SK-N-SH (cell line): ENCODE data around the gene ERLIN1. TPM values are rescaled to one million over a fixed set of nuclear protein-coding genes. Genes with fewer than 3 reads are reported as not detected.

Source experiments
- CTCF ChIA-PET: fragments of 300-600, 350-600 bp; formaldehyde crosslinking; extraction: SDS; loops from one replicate; lab custom pipeline; 2021; lab: Yijun Ruan, JAX
- POLR2A ChIA-PET: fragments of 350-600 bp; sonication (Branson Sonifier 250); formaldehyde crosslinking; extraction: SDS; loops from one replicate; lab custom pipeline; 2020; ENCODE audit warnings: antibody characterized with exemption, inconsistent platforms; lab: Yijun Ruan, JAX
- DNase-seq: peaks from one replicate; pipeline ENCODE4 v3.0.0; 2012
- H2AFZ ChIP-seq: fragments of 200-600 bp; sonication (generic); 2 replicates; pipeline ENCODE4 v1.8.1; 2016; ENCODE audit warnings: antibody characterized with exemption, mild to moderate bottlenecking, low read depth
- H3F3A ChIP-seq: fragments of 200-600 bp; sonication (generic); replicated peaks from 2 replicates; pipeline ENCODE3; 2016; ENCODE audit warnings: antibody characterized with exemption, mild to moderate bottlenecking; ENCODE audit not compliant: insufficient read depth
- H3K27ac ChIP-seq, 2 experiments: fragments of 200-500 bp in 1 of 2; fragments of 200-600 bp in 1 of 2; sonication (Bioruptor generic) in 1 of 2; sonication (generic), shearing (Covaris generic) in 1 of 2; 2 replicates each; pipeline versions ENCODE4 v1.5.1 to v1.6.1; 2014 to 2016; ENCODE audit warnings: low read depth in 2 of 2, inconsistent platforms in 1 of 2, low read length in 1 of 2, mild to moderate bottlenecking in 1 of 2, mixed read lengths in 1 of 2
- H3K27me3 ChIP-seq: fragments of 200-600 bp; sonication (generic), shearing (Covaris generic); 2 replicates; pipeline ENCODE4 v1.6.1; 2016; ENCODE audit warnings: mixed run types; ENCODE audit not compliant: insufficient read depth
- H3K36me3 ChIP-seq, 2 experiments: fragments of 200-500 bp in 1 of 2; fragments of 200-600 bp in 1 of 2; sonication (Bioruptor generic) in 1 of 2; sonication (generic) in 1 of 2; replicated peaks in 1 of 2; 2 replicates each; pipeline versions ENCODE3 to v1.5.1; 2014 to 2016; ENCODE audit warnings: low read length in 1 of 2, mild to moderate bottlenecking in 1 of 2; ENCODE audit not compliant: insufficient read depth in 2 of 2, control insufficient read depth in 1 of 2
- H3K4me1 ChIP-seq, 2 experiments: fragments of 200-500 bp in 1 of 2; fragments of 200-600 bp in 1 of 2; sonication (Bioruptor generic) in 1 of 2; sonication (generic), shearing (Covaris generic) in 1 of 2; 2 replicates each; pipeline versions ENCODE4 v1.5.1 to v1.6.1; 2014 to 2016; ENCODE audit warnings: low read depth in 1 of 2, low read length in 1 of 2, mixed run types in 1 of 2; ENCODE audit not compliant: insufficient read depth in 2 of 2, control insufficient read depth in 1 of 2
- H3K4me2 ChIP-seq: fragments of 200-600 bp; sonication (generic), shearing (Covaris generic); 2 replicates; pipeline ENCODE4 v1.6.1; 2017; ENCODE audit warnings: mixed run types
- H3K4me3 ChIP-seq, 2 experiments: fragments of 200-500 bp in 1 of 2; fragments of 200-600 bp in 1 of 2; sonication (Bioruptor generic) in 1 of 2; sonication (generic), shearing (Covaris generic) in 1 of 2; 2 replicates each; pipeline versions ENCODE4 v1.5.1 to v1.8.1; 2014 to 2016; ENCODE audit warnings: low read depth in 2 of 2, inconsistent platforms in 1 of 2, low read length in 1 of 2, mild to moderate bottlenecking in 1 of 2, mixed read lengths in 1 of 2, moderate library complexity in 1 of 2
- H3K79me2 ChIP-seq: fragments of 200-600 bp; sonication (generic); 2 replicates; pipeline ENCODE4 v1.8.1; 2017; ENCODE audit warnings: mild to moderate bottlenecking; ENCODE audit not compliant: insufficient read depth
- H3K9ac ChIP-seq: fragments of 200-600 bp; sonication (generic); 2 replicates; pipeline ENCODE4 v1.6.1; 2017; ENCODE audit warnings: mixed run types
- H3K9me2 ChIP-seq: fragments of 200-600 bp; sonication (generic); 2 replicates; pipeline ENCODE4 v1.6.1; 2017; ENCODE audit warnings: mixed run types
- H3K9me3 ChIP-seq: fragments of 200-600 bp; sonication (generic); 2 replicates; pipeline ENCODE4 v1.6.1; 2017; ENCODE audit warnings: mixed run types, mild to moderate bottlenecking, moderate library complexity
- H4K20me1 ChIP-seq: fragments of 200-600 bp; sonication (generic); 2 replicates; pipeline ENCODE4 v1.6.1; 2017; ENCODE audit warnings: mild to moderate bottlenecking, mixed run types; ENCODE audit not compliant: insufficient read depth
- CHD2 ChIP-seq: fragments of 150-350 bp; IDR thresholded peaks from 2 replicates; pipeline ENCODE4 v1.6.1; 2018; ENCODE audit warnings: low read length; ENCODE audit not compliant: partially characterized antibody
- EZH2phosphoT487 ChIP-seq: fragments of 200-600 bp; sonication (generic); IDR thresholded peaks from 2 replicates; pipeline ENCODE4 v1.6.1; 2017; ENCODE audit warnings: low read depth, mixed run types, mild to moderate bottlenecking, antibody characterized with exemption, moderate library complexity, borderline replicate concordance
- FOXJ3 ChIP-seq: sonication (generic); formaldehyde crosslinking; IDR thresholded peaks from 2 replicates; pipeline ENCODE4 v1.5.1; 2020; ENCODE audit warnings: mild to moderate bottlenecking, missing genetic modification reagents
- FOXM1 ChIP-seq: IDR thresholded peaks from 2 replicates; pipeline ENCODE4 v1.4.0; 2012; ENCODE audit warnings: low read depth, mild to moderate bottlenecking
- GABPA ChIP-seq: IDR thresholded peaks from 2 replicates; pipeline ENCODE4 v1.4.0; 2012; ENCODE audit warnings: low read depth, mild to moderate bottlenecking
- GATA2 ChIP-seq: sonication (generic); formaldehyde crosslinking; IDR thresholded peaks from 2 replicates; pipeline ENCODE4 v1.5.0; 2020; ENCODE audit warnings: mild to moderate bottlenecking, missing genetic modification reagents
- JUND ChIP-seq: IDR thresholded peaks from 2 replicates; pipeline ENCODE4 v1.4.0; 2012
- MXI1 ChIP-seq: IDR thresholded peaks from 2 replicates; pipeline ENCODE4 v1.6.1; 2012; ENCODE audit warnings: mild to moderate bottlenecking, low read depth, low read length, improper control_type of control experiment
- NRF1 ChIP-seq: IDR thresholded peaks from 2 replicates; pipeline ENCODE4 v1.6.1; 2012; ENCODE audit warnings: low read depth, mild to moderate bottlenecking, low read length
- RAD21 ChIP-seq: IDR thresholded peaks from 2 replicates; pipeline ENCODE4 v1.6.1; 2012; ENCODE audit warnings: mild to moderate bottlenecking, low read length
- RFX5 ChIP-seq: IDR thresholded peaks from 2 replicates; pipeline ENCODE4 v1.6.1; 2012; ENCODE audit warnings: mild to moderate bottlenecking, improper control_type of control experiment, low read length
- SMC3 ChIP-seq: IDR thresholded peaks from 2 replicates; pipeline ENCODE4 v1.6.1; 2012; ENCODE audit warnings: low read depth, low read length, improper control_type of control experiment
- TCF12 ChIP-seq: IDR thresholded peaks from 2 replicates; pipeline ENCODE4 v1.4.0; 2012
- WGBS: methylation state at CpG from one replicate; pipeline ENCODE4 v1.1.6; 2017; ENCODE audit warnings: low lambda C conversion rate; 5-methylcytosine and 5-hydroxymethylcytosine counted together
- polyA plus RNA-seq, 3 experiments: library from polyadenylated mRNA; depleted of rRNA; stranded (reverse); fragments of >200 nt; gene quantifications; 2 replicates each; pipeline ENCODE4 v1.2.3, GENCODE V29; 2012
- TF ChIP-seq, protein P1 (sequence below): IDR thresholded peaks from 2 replicates; pipeline ENCODE4 v1.4.0; 2012; ENCODE audit warnings: low read depth
- TF ChIP-seq, protein P2 (sequence below): fragments of 150-350 bp; IDR thresholded peaks from 2 replicates; pipeline ENCODE4 v1.6.1; 2017; ENCODE audit warnings: antibody characterized with exemption, low read length, low read depth, borderline replicate concordance
- TF ChIP-seq, protein P3 (sequence below): fragments of 150-350 bp; IDR thresholded peaks from 2 replicates; pipeline ENCODE4 v1.6.1; 2016; ENCODE audit warnings: mild to moderate bottlenecking, low read depth, low read length
- TF ChIP-seq, protein P4 (sequence below): IDR thresholded peaks from 2 replicates; pipeline ENCODE4; 2012
- TF ChIP-seq, protein P5 (sequence below): fragments of 200-600 bp; sonication (generic); IDR thresholded peaks from 2 replicates; pipeline ENCODE4 v1.6.1; 2017; ENCODE audit warnings: antibody characterized with exemption, mild to moderate bottlenecking, moderate library complexity

The ERLIN1 gene
- polyA plus RNA-seq, 1 of the 3 experiments (the other 2 are of a cell fraction) = 43.8 TPM

GRCh38 chr10:100135486-100135885 lies 50.3 kb downstream of the ERLIN1 start:
- CTCF ChIA-PET = interaction anchor here (0.9 kb wide), 1 partner anchor 275 kb away, joined by 3 read pairs; no protein-coding TSS in a partner anchor
- H3K4me2 ChIP-seq = no peak overlapping the region
- no peak overlapping the region for H3K9ac ChIP-seq
- H3K9me2 ChIP-seq = no peaks in the 10 kb centered on the region
- H3K36me3 ChIP-seq = no peaks in the 10 kb centered on the region
- POLR2A ChIA-PET = no interaction called here
- TF ChIP-seq SMC3 (no peak), MXI1 (no peak), EZH2phosphoT487 (no peak)
- TF ChIP-seq, all 33 proteins: peak for 0
- H3K9me3 ChIP-seq = no peaks in the 10 kb centered on the region
- no peaks in the 10 kb centered on the region for H3K79me2 ChIP-seq
- DNase-seq = no peak
- no peak overlapping the region for H3K27ac ChIP-seq
- H3K4me1 ChIP-seq = peaks cover 0 to 7% of the 10 kb centered on the region in 2 experiments; a peak in 2 of 4 replicates
- H4K20me1 ChIP-seq = no peaks in the 10 kb centered on the region
- no peak overlapping the region for H2AFZ ChIP-seq
- no peak overlapping the region for H3K4me3 ChIP-seq
- H3K27me3 ChIP-seq = no peaks in the 10 kb centered on the region; the same call in 1 of the 2 replicates
- no peaks in the 10 kb centered on the region for H3F3A ChIP-seq

- H4K20me1 ChIP-seq = no peaks in the 10 kb centered on the region
- H3K27ac ChIP-seq = no peak overlapping the region
- no peak overlapping the region for H3K4me2 ChIP-seq
- TF ChIP-seq FOXJ3 (CRISPR knock-in tag) = no peak
- no peak for DNase-seq
- no peaks in the 10 kb centered on the region; the same call in 1 of the 2 replicates for H3K27me3 ChIP-seq
- H2AFZ ChIP-seq = no peak overlapping the region
- H3K4me3 ChIP-seq = no peak overlapping the region
- WGBS = 92% methylated on average over 1 of the region's 1 CpG
- H3K79me2 ChIP-seq = no peaks in the 10 kb centered on the region
- H3K4me1 ChIP-seq = no peaks in the 10 kb centered on the region
- CTCF ChIA-PET = interaction anchor here (1.1 kb wide), 1 partner anchor 88 kb away, joined by 3 read pairs; no protein-coding TSS in a partner anchor
- H3K9ac ChIP-seq = no peak overlapping the region
- POLR2A ChIA-PET = no interaction called here
- H3K9me3 ChIP-seq = no peaks in the 10 kb centered on the region
- no peaks in the 10 kb centered on the region for H3K36me3 ChIP-seq
- H3K9me2 ChIP-seq = no peaks in the 10 kb centered on the region
- H3F3A ChIP-seq = no peaks in the 10 kb centered on the region
Measured at GRCh38 chr10:100133801-100134200, 52.0 kb downstream of the ERLIN1 start.

- no peaks in the 10 kb centered on the region for H3K9me3 ChIP-seq
- no peaks in the 10 kb centered on the region for H3K9me2 ChIP-seq
- H3F3A ChIP-seq = no peaks in the 10 kb centered on the region
- H3K9ac ChIP-seq = no peak overlapping the region
- no peaks in the 10 kb centered on the region for H3K36me3 ChIP-seq
- H3K4me2 ChIP-seq = no peak overlapping the region
- H3K27me3 ChIP-seq = no peaks in the 10 kb centered on the region; the same call in 1 of the 2 replicates
- H3K4me3 ChIP-seq = no peak overlapping the region
- 47% methylated on average over 2 of the region's 2 CpGs for WGBS
- H3K27ac ChIP-seq = no peak overlapping the region
- POLR2A ChIA-PET = interaction anchor here (0.6 kb wide), 1 partner anchor 1985 kb away, joined by 4 read pairs; no protein-coding TSS in a partner anchor
- no peak overlapping the region for H2AFZ ChIP-seq
- no peak for DNase-seq
- CTCF ChIA-PET = interaction anchor here (1.1 kb wide), 1 partner anchor 287 kb away, joined by 3 read pairs; no protein-coding TSS in a partner anchor
- H4K20me1 ChIP-seq = no peaks in the 10 kb centered on the region
- no peaks in the 10 kb centered on the region for H3K4me1 ChIP-seq
- H3K79me2 ChIP-seq = no peaks in the 10 kb centered on the region
- no peak for TF ChIP-seq CHD2
- no peak for TF ChIP-seq TCF12
- TF ChIP-seq RAD21 = no peak
- no peak for TF ChIP-seq EZH2phosphoT487
- no peak for TF ChIP-seq RFX5
- TF ChIP-seq, protein P1, sequence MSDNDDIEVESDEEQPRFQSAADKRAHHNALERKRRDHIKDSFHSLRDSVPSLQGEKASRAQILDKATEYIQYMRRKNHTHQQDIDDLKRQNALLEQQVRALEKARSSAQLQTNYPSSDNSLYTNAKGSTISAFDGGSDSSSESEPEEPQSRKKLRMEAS = no peak
- no peak for TF ChIP-seq GATA2 (CRISPR knock-in tag)
- TF ChIP-seq, protein P2, sequence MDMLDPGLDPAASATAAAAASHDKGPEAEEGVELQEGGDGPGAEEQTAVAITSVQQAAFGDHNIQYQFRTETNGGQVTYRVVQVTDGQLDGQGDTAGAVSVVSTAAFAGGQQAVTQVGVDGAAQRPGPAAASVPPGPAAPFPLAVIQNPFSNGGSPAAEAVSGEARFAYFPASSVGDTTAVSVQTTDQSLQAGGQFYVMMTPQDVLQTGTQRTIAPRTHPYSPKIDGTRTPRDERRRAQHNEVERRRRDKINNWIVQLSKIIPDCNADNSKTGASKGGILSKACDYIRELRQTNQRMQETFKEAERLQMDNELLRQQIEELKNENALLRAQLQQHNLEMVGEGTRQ = no peak
- TF ChIP-seq, protein P3, sequence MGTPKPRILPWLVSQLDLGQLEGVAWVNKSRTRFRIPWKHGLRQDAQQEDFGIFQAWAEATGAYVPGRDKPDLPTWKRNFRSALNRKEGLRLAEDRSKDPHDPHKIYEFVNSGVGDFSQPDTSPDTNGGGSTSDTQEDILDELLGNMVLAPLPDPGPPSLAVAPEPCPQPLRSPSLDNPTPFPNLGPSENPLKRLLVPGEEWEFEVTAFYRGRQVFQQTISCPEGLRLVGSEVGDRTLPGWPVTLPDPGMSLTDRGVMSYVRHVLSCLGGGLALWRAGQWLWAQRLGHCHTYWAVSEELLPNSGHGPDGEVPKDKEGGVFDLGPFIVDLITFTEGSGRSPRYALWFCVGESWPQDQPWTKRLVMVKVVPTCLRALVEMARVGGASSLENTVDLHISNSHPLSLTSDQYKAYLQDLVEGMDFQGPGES = no peak
- TF ChIP-seq, protein P4, sequence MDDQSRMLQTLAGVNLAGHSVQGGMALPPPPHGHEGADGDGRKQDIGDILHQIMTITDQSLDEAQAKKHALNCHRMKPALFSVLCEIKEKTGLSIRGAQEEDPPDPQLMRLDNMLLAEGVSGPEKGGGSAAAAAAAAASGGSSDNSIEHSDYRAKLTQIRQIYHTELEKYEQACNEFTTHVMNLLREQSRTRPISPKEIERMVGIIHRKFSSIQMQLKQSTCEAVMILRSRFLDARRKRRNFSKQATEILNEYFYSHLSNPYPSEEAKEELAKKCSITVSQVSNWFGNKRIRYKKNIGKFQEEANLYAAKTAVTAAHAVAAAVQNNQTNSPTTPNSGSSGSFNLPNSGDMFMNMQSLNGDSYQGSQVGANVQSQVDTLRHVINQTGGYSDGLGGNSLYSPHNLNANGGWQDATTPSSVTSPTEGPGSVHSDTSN = no peak
- no peak for TF ChIP-seq NRF1
- TF ChIP-seq FOXM1 = no peak
- no peak for TF ChIP-seq GABPA
- TF ChIP-seq, protein P5, sequence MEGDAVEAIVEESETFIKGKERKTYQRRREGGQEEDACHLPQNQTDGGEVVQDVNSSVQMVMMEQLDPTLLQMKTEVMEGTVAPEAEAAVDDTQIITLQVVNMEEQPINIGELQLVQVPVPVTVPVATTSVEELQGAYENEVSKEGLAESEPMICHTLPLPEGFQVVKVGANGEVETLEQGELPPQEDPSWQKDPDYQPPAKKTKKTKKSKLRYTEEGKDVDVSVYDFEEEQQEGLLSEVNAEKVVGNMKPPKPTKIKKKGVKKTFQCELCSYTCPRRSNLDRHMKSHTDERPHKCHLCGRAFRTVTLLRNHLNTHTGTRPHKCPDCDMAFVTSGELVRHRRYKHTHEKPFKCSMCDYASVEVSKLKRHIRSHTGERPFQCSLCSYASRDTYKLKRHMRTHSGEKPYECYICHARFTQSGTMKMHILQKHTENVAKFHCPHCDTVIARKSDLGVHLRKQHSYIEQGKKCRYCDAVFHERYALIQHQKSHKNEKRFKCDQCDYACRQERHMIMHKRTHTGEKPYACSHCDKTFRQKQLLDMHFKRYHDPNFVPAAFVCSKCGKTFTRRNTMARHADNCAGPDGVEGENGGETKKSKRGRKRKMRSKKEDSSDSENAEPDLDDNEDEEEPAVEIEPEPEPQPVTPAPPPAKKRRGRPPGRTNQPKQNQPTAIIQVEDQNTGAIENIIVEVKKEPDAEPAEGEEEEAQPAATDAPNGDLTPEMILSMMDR = no peak
- no peak for TF ChIP-seq JUND
Measured at GRCh38 chr10:100132427-100132826, 53.4 kb downstream of the ERLIN1 start.
